CD4-positive, alpha-beta T cell (primary cell): Measurements from ENCODE around the gene RNPS1. TPM values are rescaled to one million over a fixed set of nuclear protein-coding genes. Genes with fewer than 3 reads are reported as not detected.

Source experiments
- ATAC-seq: fragments of 200-7000 bp; cut with Tn5 transposase; one replicate; pipeline ENCODE4 v1.10.0; 2022; ENCODE audit warnings: mild to moderate bottlenecking; ENCODE audit not compliant: poor library complexity
- CTCF ChIA-PET: fragments of 350-600 bp; sonication (Branson Sonifier 250); formaldehyde crosslinking; loops from one replicate; lab custom pipeline; 2021; ENCODE audit warnings: antibody characterized with exemption, inconsistent platforms; lab: Charles Lee
- POLR2A ChIA-PET: fragments of 350-600 bp; sonication (Branson Sonifier 250); formaldehyde crosslinking; loops from one replicate; lab custom pipeline; 2021; ENCODE audit warnings: antibody characterized with exemption, inconsistent platforms; lab: Charles Lee
- DNase-seq, 14 experiments: peaks; one replicate each; pipeline ENCODE4 v3.0.0-alpha.2; 2013 to 2020; ENCODE audit warnings: mixed read lengths in 2 of 14
- H3K27ac ChIP-seq, 2 donors: one replicate each; pipeline versions ENCODE4 v1.5.1 to v1.7.0; 2013; ENCODE audit warnings: low read length in 2 of 2, low read depth in 1 of 2, mild to moderate bottlenecking in 1 of 2
- H3K27me3 ChIP-seq, 2 experiments: 1 replicate in 1 of 2; 2 replicates in 1 of 2; pipeline versions ENCODE4 v1.6.1 to v1.7.0; 2013; ENCODE audit warnings: low read length in 2 of 2, control low read depth in 1 of 2, mild to moderate bottlenecking in 1 of 2, moderate library complexity in 1 of 2; ENCODE audit not compliant: insufficient read depth in 2 of 2, control insufficient read depth in 1 of 2
- H3K36me3 ChIP-seq: one replicate; pipeline ENCODE4 v1.6.1; 2013; ENCODE audit warnings: low read length, control low read depth; ENCODE audit not compliant: insufficient read depth
- H3K4me1 ChIP-seq: one replicate; pipeline ENCODE4 v1.6.1; 2013; ENCODE audit warnings: low read length, control low read depth; ENCODE audit not compliant: insufficient read depth
- H3K4me3 ChIP-seq: one replicate; pipeline ENCODE4 v1.5.1; 2013; ENCODE audit warnings: mild to moderate bottlenecking, low read length, moderate library complexity
- H3K9me3 ChIP-seq, 2 experiments: 1 replicate in 1 of 2; 2 replicates in 1 of 2; pipeline versions ENCODE4 v1.6.1 to v1.7.0; 2013; ENCODE audit warnings: low read length in 2 of 2, mild to moderate bottlenecking in 2 of 2, control low read depth in 1 of 2, moderate library complexity in 1 of 2; ENCODE audit not compliant: control insufficient read depth in 1 of 2, insufficient read depth in 1 of 2
- H3K27ac Mint-ChIP-seq: one replicate; pipeline ENCODE4 v1.8.0; 2020; ENCODE audit warnings: mixed read lengths
- H3K27me3 Mint-ChIP-seq: one replicate; pipeline ENCODE4 v1.8.0; 2021; ENCODE audit warnings: mixed read lengths
- H3K36me3 Mint-ChIP-seq: one replicate; pipeline ENCODE4 v1.8.0; 2021; ENCODE audit warnings: low read depth, mixed read lengths
- H3K4me1 Mint-ChIP-seq: one replicate; pipeline ENCODE4 v1.8.0; 2021; ENCODE audit warnings: low read depth, mixed read lengths
- H3K4me3 Mint-ChIP-seq: one replicate; pipeline ENCODE4 v1.8.0; 2020; ENCODE audit warnings: mild to moderate bottlenecking, mixed read lengths
- H3K9me3 Mint-ChIP-seq: one replicate; pipeline ENCODE4 v1.8.0; 2020; ENCODE audit warnings: mixed read lengths
- CTCF ChIP-seq: fragments of 200-600 bp; IDR thresholded peaks from one replicate; pipeline ENCODE4 v1.8.0; 2022; ENCODE audit warnings: antibody characterized with exemption, mild to moderate bottlenecking
- intact Hi-C, 2 experiments: fragments of 100-400 bp; cut with DNase I in 1 of 2; cut with micrococcal nuclease in 1 of 2; formaldehyde crosslinking; loops; one replicate each; pipeline versions ENCODE4 v1.15.1 to v1.9.0; 2023 to 2025; cut with DNase I, micrococcal nuclease
- total RNA-seq, 174 experiments: library from RNA in 2 of 174; stranded (reverse) in 2 of 174; gene quantifications; one replicate each; pipeline ENCODE4 v1.2.3 and lab custom pipeline; 2021 to 2026

Gene RNPS1
- total RNA-seq, 2 experiments from 2014 or later = 211 to 214 TPM

DNA sequence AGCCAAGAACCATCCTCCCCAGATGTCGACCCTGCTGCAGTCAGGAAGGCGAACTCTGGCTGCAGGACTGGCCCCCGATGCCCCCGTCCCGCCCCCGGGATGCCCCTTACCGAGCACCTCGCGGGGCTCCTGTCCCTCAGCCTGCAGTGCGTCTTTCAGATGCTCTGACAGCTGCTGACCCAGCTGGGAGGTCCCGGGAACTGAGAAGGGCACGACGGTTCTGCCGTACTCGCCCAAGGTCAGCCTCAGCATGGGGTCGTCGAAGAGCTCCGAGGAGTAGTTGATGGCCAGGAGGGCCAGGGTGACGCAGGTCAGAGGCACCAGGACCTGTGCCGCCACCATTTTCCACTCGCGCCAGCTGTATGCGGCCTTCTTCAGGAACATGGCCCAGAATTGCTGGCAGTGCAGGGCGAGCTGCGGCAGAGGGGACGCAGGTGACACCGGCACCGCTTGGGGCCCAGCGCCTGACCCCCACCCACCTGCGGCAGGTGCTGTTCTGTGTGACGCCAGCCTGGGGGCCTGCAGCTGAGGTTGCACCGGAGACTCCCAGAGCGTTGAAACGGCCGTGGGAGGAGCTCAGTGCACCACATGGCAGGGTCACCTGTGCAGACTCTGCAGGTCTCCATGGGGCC lies 20.1 kb upstream of the RNPS1 start:
- ATAC-seq (no peak), DNase-seq (no peak)
- CTCF ChIA-PET = no interaction called here
- POLR2A ChIA-PET = no interaction called here
- Mint-ChIP-seq H3K4me1 (no peaks in the 10 kb centered on the region), H3K4me3 (no peak overlapping the region), H3K9me3 (no peaks in the 10 kb centered on the region), H3K36me3 (peaks cover 5% of the 10 kb centered on the region), H3K27ac (no peak overlapping the region), H3K27me3 (no peaks in the 10 kb centered on the region)
- intact Hi-C loops = no loop called here
- H3K27me3 ChIP-seq = no peaks in the 10 kb centered on the region
- H3K27ac ChIP-seq = no peak overlapping the region
- no peak overlapping the region for H3K4me3 ChIP-seq
- no peaks in the 10 kb centered on the region for H3K4me1 ChIP-seq
- H3K9me3 ChIP-seq = no peaks in the 10 kb centered on the region
- no peak for TF ChIP-seq CTCF
- peaks cover 5% of the 10 kb centered on the region for H3K36me3 ChIP-seq

GRCh38 chr16:2286550-2286949 lies 18.6 kb upstream of the RNPS1 start:
- Mint-ChIP-seq H3K36me3 (peaks cover 5% of the 10 kb centered on the region), H3K9me3 (no peaks in the 10 kb centered on the region), H3K4me3 (no peak overlapping the region), H3K27me3 (no peaks in the 10 kb centered on the region), H3K27ac (no peak overlapping the region), H3K4me1 (no peaks in the 10 kb centered on the region)
- DNase-seq (no peak), ATAC-seq (no peak)
- no peak overlapping the region for H3K4me3 ChIP-seq
- H3K27me3 ChIP-seq = no peaks in the 10 kb centered on the region
- H3K4me1 ChIP-seq = no peaks in the 10 kb centered on the region
- no peak overlapping the region for H3K27ac ChIP-seq
- no peak for TF ChIP-seq CTCF
- POLR2A ChIA-PET = no interaction called here
- CTCF ChIA-PET = no interaction called here
- peaks cover 5% of the 10 kb centered on the region for H3K36me3 ChIP-seq
- no peaks in the 10 kb centered on the region for H3K9me3 ChIP-seq
- intact Hi-C loops = no loop called here

DNA sequence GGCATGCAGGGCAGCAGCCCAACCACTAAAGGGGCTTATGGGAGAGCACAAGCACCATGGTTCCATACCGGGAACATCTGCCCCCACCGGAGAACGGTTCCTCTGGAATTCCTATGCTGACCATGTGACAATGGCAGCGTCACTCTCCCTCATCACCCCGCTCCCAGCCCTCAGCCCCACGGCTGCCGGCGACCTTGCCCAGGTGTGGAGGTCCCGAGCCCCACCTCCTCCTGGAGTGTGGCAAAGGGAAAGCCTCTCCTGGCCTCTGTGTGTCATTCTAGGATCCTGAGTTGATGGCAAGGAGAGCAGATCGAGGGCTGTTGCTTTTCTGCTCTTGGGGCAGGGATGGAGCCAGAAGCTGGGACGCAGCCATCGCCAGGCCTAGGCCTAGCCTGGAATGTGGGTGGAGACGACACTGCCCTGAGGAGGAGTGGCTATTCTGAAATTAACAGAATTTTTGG lies 17.8 kb upstream of the RNPS1 start:
- no peaks in the 10 kb centered on the region for H3K4me1 ChIP-seq
- DNase-seq = no peak
- no peak overlapping the region for H3K27ac ChIP-seq
- intact Hi-C loops = no loop called here
- peaks cover 5% of the 10 kb centered on the region for H3K36me3 Mint-ChIP-seq
- H3K36me3 ChIP-seq = peaks cover 5% of the 10 kb centered on the region
- H3K9me3 ChIP-seq = no peaks in the 10 kb centered on the region
- no peak for ATAC-seq
- H3K27me3 ChIP-seq = no peaks in the 10 kb centered on the region
- no peak overlapping the region for H3K4me3 Mint-ChIP-seq
- no peak for TF ChIP-seq CTCF
- H3K27me3 Mint-ChIP-seq = no peaks in the 10 kb centered on the region
- no peaks in the 10 kb centered on the region for H3K4me1 Mint-ChIP-seq
- H3K27ac Mint-ChIP-seq = no peak overlapping the region
- no peaks in the 10 kb centered on the region for H3K9me3 Mint-ChIP-seq
- CTCF ChIA-PET = no interaction called here
- H3K4me3 ChIP-seq = no peak overlapping the region
- POLR2A ChIA-PET = no interaction called here
